GM12865 (cell line): ENCODE measurements around the gene CD164.

ENCODE experiments used
- DNase-seq: peaks from one replicate; pipeline ENCODE4 v3.0.0; 2010; ENCODE audit warnings: low read depth
- H3K4me3 ChIP-seq: 2 replicates; pipeline ENCODE4 v1.5.1; 2011; ENCODE audit warnings: mild to moderate bottlenecking, low read depth, low read length, control low read depth
- CTCF ChIP-seq: IDR thresholded peaks from 2 replicates; pipeline ENCODE4 v1.5.1; 2011; ENCODE audit warnings: low read length, control low read depth, low read depth, inconsistent platforms; ENCODE audit not compliant: insufficient read depth; ENCODE audit errors: missing control alignments

Gene CD164

GRCh38 chr6:109393157-109393885 is 11.1 kb upstream of the CD164 start:
- TF ChIP-seq CTCF, result no peak
- H3K4me3 ChIP-seq, result no peak overlapping the region
- DNase-seq, result no peak

- H3K4me3 ChIP-seq, result no peak overlapping the region
- TF ChIP-seq CTCF, result no peak
- no peak for DNase-seq
Measured at GRCh38 chr6:109389650-109390274, 7.5 kb upstream of the CD164 start.

- no peak for DNase-seq
- no peak for TF ChIP-seq CTCF
- H3K4me3 ChIP-seq, result no peak overlapping the region
Measured at GRCh38 chr6:109388265-109388664, 6.0 kb upstream of the CD164 start.

GRCh38 chr6:109383438-109383940 is 1.2 kb upstream of the CD164 start:
- H3K4me3 ChIP-seq, result peak overlapping the region; percentile 85
- TF ChIP-seq CTCF, result no peak
- DNase-seq, result no peak

- H3K4me3 ChIP-seq, result peak overlapping the region; percentile 85
- DNase-seq, result peak; percentile 97
Measured at GRCh38 chr6:109382576-109383437, 540 bp upstream of the CD164 start.

More at GRCh38 chr6:109382576-109383437, 540 bp upstream of the CD164 start:
- TF ChIP-seq CTCF, result peak; percentile 46
